ENCODE results near the gene TNFAIP8L3. TPM values are rescaled to one million over a fixed set of nuclear protein-coding genes. Genes with fewer than 3 reads are reported as not detected.

The TNFAIP8L3 gene
- total and polyA plus RNA-seq, 9 of the 15 experiments (the other 6 are each of a cell fraction or from before 2014, with no cell fraction given): 0.13 TPM; not detected in 8

GRCh38 chr15:51110171-51110570 lies 15.5 kb upstream of the TNFAIP8L3 start:
- H3K79me2 ChIP-seq (ENCODE audit: control insufficient read depth, insufficient read depth, low read length): no peaks in the 10 kb centered on the region
- H3K9me1 ChIP-seq (ENCODE audit: control insufficient read depth, insufficient read depth, low read length): peaks cover 3% of the 10 kb centered on the region
- intact Hi-C loops (cut with micrococcal nuclease): no loop called here
- no peak overlapping the region for H3K4me2 ChIP-seq (ENCODE audit: insufficient read depth, low read length)
- ChIA-PET CTCF (ENCODE audit: low intra/inter-chr PET ratio) (no interaction called here), POLR2A (no interaction called here)
- H3K9me3 ChIP-seq (replicated peaks; ENCODE audit: control insufficient read depth, insufficient read depth, low read depth, low read length): no peaks in the 10 kb centered on the region
- no peak for FAIRE-seq
- H3K27me3 ChIP-seq (ENCODE audit: control insufficient read depth in 2 of 2, insufficient read depth in 2 of 2, low read length in 2 of 2): peaks cover 4 to 36% of the 10 kb centered on the region in 2 experiments; a peak in 4 of 5 replicates
- no peak overlapping the region for H3K4me3 ChIP-seq
- no peak for DNase-seq (ENCODE audit: extremely low read depth in 1 of 4, low spot score in 3 of 4)
- H3K36me3 ChIP-seq (ENCODE audit: control insufficient read depth, insufficient read depth, low read length): no peaks in the 10 kb centered on the region
- H4K20me1 ChIP-seq (replicated peaks; ENCODE audit: control insufficient read depth, insufficient read depth, low read length): peaks cover 11% of the 10 kb centered on the region
- in situ Hi-C loops (cut with MboI): no loop called here
- H3K27ac ChIP-seq (ENCODE audit: extremely low read depth, low read depth, low read length): no peak overlapping the region
- no peaks in the 10 kb centered on the region for H3K4me1 ChIP-seq (replicated peaks in 1 of 2; ENCODE audit: control insufficient read depth in 2 of 2, insufficient read depth in 2 of 2, low read length in 2 of 2)
- H3K9ac ChIP-seq (ENCODE audit: insufficient read depth in 1 of 2, low read depth in 2 of 2, low read length in 2 of 2): no peak overlapping the region
- WGBS (ENCODE audit: insufficient coverage, low coverage, missing lambda C conversion rate): 4% methylated on average over 3 of the region's 3 CpGs
- BruUV-seq (replicated peaks): no TSS peak
- no peak for TF ChIP-seq NFIX (CRISPR knock-in tag; IDR thresholded peaks at IDR 0.05; ENCODE audit: low read depth)
- TF ChIP-seq ZNF263 (CRISPR knock-in tag; IDR thresholded peaks at IDR 0.05; ENCODE audit: borderline replicate concordance): no peak
- no peak for TF ChIP-seq SOX6 (IDR thresholded peaks at IDR 0.05)
- no peak for TF ChIP-seq NRF1 (conservative IDR thresholded peaks at IDR 0.05 in 1 of 2, IDR thresholded peaks at IDR 0.05 in 1 of 2)
- TF ChIP-seq RBM25 (IDR thresholded peaks at IDR 0.05; ENCODE audit: low read depth, low read length, severe bottlenecking): no peak
- TF ChIP-seq NR0B1 (IDR thresholded peaks at IDR 0.05; ENCODE audit: partially characterized antibody): no peak
- TF ChIP-seq, protein P1, sequence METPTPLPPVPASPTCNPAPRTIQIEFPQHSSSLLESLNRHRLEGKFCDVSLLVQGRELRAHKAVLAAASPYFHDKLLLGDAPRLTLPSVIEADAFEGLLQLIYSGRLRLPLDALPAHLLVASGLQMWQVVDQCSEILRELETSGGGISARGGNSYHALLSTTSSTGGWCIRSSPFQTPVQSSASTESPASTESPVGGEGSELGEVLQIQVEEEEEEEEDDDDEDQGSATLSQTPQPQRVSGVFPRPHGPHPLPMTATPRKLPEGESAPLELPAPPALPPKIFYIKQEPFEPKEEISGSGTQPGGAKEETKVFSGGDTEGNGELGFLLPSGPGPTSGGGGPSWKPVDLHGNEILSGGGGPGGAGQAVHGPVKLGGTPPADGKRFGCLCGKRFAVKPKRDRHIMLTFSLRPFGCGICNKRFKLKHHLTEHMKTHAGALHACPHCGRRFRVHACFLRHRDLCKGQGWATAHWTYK (CRISPR knock-in tag; IDR thresholded peaks at IDR 0.05): no peak
- TF ChIP-seq SPI1 (IDR thresholded peaks at IDR 0.05; ENCODE audit: borderline replicate concordance, low read depth, low read length): no peak
- TF ChIP-seq NR2C2 (CRISPR knock-in tag; IDR thresholded peaks at IDR 0.05): no peak
- no peak for TF ChIP-seq NR2C2 (tag; IDR thresholded peaks at IDR 0.05)
- no peak for TF ChIP-seq TEAD4 (IDR thresholded peaks at IDR 0.05; ENCODE audit: low read length)
- TF ChIP-seq TEAD4 (CRISPR knock-in tag; IDR thresholded peaks at IDR 0.05; ENCODE audit: borderline replicate concordance): no peak
- H2AFZ ChIP-seq (ENCODE audit: low read depth, low read length): no peak overlapping the region
- no peak for ATAC-seq

Data from K562 (cell line).